DMS 273 (cell line): ENCODE measurements around the gene METTL22.

Experiments used
- DNase-seq: peaks from one replicate; lab custom pipeline; 2025; ENCODE audit not compliant: unreplicated experiment; lab: John Stamatoyannopoulos, UW

The METTL22 gene

DNA sequence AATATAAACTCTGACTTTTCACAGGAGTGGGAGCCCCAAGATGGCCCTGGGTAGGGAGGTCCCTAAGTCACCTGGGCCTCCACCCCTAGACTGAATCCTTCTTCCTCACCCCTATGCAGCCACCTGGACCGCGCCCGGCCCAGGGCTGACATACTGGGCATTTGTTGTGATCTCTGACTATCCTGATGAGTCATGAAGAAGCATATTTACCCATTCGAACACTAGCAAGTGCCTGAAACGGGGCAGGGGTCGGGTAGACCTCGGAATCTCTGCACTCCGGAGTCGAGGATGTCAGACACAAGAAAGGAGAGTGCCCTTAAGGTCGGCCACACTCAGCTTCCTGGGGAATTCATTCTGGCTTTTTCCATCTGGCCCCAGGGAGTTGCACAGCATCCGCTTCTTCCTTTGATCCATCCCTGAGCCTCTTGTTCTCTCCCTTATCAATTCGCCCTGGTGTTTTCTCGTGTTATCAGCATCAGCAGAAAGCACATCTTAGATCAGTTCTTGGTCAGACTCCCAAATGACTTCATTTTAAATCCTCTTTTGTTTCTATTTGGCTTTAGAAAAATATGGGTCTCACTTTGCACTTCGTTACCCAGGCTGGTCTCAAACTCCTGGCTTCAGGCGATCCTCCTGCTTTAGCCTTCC, 10.4 kb downstream of the METTL22 start:
- DNase-seq, result no peak

- no peak for DNase-seq
Measured at GRCh38 chr16:8632675-8633182, 11.2 kb downstream of the METTL22 start.

DNA sequence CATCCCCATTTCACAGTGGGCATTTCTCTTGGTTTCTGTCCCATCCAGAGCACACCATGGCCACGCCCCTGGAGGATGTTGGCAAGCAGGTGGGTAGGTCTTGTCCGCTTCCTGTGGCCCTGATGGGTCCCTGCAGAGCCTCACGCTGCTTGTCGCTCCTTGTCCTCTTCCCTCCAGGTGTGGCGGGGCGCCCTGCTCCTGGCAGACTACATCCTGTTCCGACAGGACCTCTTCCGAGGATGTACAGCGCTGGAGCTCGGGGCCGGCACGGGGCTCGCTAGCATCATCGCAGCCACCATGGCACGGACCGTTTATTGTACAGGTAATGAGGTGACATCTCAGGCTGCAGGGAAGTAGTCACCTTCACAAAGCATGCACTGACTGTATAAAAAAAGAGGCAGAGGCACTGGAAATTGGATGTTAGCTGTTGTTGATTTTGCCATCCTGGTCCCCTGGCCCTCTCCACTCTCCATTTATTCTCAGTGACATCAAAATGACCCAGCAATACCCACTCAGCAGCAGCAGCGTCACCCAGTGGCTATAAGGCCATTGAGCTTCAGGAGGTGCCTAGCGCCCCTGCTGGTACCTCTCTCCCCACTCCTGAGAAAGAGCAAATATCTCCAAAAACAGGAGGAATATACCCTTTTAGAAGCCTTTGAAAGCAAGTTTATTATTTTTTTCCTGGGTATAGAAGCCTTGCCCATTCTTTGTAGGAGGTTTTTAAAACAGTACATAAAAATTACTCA, 13.7 kb downstream of the METTL22 start:
- DNase-seq, result peak; percentile 10

DNA sequence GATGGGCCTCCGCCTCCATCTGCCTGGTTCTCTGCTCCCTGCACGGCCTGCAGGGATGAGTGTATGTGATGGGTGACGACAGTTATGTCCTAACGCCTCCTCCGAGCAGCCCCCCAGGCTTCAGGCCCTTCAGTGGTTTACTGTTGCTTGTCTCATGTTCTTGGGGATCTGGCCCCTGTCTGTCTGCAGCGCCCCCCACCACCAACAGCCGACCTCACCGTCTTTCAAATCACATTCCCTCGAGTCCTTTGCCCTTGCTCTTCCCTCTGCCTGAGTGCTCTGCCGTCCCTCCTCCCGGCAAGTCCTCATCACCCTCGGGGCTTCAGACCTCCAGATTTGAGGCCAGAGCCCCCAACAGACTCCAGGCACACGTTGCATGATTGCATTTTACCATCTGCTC, 18.2 kb downstream of the METTL22 start:
- DNase-seq, result no peak

DNA sequence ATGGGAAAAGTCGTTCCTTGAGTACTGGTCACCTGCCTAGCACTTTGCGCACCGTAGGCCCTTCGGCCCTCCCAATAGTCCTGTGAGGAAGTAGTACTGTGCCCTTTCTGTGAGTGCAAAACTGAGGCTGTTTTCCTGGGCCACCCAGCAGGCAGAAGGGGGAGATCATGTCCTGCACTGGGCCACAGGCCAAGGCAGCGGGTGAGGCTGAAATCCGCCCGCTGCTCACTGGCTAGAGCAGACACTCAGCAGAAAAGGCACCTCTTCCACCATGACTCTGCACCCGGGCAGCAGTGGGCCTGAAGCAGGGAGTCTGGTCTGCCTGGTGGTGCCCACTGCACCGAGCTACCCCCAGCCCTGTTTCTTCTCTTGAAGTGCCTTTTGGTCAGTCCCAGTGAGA, 20.2 kb downstream of the METTL22 start:
- DNase-seq, result no peak

- DNase-seq, result no peak
Measured at GRCh38 chr16:8642146-8642545, 20.6 kb downstream of the METTL22 start.

DNA sequence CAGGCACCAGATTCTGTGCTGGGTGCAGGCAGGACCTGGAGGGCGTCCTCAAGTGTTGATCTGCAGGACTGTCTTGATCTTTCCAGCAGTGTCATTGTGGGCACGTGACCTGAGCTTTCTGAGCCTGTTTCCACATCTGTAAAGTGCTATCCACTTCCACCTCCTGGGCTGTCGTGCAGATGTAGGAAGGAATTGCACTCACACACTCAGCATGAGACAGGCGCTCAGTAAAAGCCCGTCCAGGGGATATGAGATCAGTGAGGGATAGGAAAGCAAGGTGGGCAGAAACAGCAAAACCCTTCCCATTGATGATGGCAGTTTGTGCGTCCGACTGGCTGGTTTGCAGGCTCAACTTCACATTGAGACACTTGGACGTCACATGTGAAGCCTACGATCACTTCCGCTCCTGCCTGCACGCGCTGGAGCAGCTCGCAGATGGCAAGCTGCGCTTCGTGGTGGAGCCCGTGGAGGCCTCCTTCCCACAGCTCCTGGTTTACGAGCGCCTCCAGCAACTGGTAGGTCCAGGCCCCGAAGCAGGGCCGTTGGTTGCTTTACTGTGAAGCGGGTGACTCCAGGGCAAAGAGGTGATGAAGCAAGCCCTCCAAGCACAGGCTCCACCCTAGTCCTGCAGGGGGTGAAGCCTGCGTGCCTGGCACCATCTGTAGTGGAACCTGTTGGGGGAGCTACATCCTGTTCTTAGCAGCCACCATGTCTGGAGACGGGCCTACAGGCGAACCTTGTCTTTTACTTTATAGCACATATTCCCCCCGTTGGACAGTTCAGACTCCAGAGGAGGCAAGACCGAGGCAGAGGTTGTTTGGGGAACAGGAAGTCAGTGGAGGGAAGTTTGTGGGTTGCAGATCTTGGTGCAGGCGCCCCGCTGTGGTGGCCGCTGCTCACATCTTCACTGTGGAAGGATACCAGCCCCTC, 23.0 kb downstream of the METTL22 start:
- no peak for DNase-seq

DNA sequence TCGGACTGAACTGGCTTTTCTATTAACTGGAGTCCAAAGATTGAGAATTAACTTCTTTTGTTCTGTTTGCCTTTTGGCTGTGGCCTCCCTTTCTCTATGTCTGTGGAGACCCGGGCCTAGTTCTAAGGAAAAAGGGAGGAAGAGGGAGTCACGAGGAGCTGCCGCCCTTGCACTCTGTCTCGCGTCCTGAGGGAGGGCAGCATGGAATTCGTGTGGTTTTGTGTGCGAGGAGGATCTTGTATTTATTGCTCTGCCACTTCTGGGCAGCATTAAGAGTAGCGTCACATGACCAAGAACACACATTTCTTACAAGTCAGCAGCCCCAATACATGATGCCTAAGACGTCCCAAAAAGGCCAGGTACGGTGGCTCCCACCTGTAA, 23.6 kb downstream of the METTL22 start:
- DNase-seq, result no peak

DNA sequence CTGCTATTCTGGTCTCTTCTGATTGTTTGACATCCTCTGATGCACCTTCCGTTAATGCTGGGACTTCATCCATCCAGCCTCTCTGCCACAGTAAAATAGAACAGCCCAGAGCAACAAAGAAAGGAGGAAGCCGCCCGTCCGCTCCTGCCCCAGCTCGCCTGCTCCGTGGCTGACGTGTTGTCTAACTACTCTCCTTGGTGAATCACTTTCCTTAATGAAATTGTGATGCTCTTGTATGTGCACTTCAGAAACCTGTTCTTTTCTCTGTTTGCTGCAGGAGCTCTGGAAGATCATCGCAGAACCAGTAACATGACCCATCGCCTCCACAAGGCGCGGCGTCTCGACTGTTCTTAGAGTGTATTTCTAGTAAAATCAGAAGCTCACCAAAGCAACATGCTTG, 24.3 kb downstream of the METTL22 start:
- DNase-seq, result no peak

DNA sequence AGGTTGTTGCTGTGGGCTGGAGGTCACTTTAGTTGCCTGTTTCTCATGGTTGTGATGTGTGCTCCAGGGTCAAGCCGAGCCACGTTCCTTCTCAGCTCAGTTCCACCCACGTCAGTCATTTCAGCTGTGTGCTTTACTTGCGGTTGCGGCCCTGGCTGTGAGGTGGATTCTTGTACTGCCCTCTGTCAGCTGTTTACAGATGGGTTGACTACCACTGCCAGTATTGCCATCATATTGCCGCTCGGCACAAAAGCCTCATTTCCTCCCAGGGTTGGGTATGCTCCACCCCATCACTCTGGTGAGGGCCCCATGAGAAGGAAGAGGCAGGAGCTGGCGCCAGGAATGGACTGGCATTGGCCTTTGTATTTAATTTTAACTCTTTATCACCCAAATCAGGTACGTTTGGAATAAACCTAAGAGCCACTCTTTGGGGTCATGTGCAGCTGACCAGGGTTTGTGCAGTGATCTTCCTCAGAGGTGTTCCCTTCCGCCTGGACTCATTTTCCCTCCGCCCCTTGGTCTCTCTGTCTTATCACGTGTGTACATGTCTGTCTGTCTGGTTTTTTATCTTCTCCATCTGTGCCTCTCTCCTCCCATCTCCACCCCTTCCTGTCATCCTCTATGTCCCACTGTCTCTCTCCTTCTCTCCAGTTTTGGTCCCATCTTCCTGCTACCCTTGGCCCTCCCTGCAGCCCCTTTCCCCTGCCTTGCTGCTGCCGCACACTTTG, 25.0 kb downstream of the METTL22 start:
- DNase-seq, result no peak

- no peak for DNase-seq
Measured at GRCh38 chr16:8647721-8648318, 26.3 kb downstream of the METTL22 start.

DNA sequence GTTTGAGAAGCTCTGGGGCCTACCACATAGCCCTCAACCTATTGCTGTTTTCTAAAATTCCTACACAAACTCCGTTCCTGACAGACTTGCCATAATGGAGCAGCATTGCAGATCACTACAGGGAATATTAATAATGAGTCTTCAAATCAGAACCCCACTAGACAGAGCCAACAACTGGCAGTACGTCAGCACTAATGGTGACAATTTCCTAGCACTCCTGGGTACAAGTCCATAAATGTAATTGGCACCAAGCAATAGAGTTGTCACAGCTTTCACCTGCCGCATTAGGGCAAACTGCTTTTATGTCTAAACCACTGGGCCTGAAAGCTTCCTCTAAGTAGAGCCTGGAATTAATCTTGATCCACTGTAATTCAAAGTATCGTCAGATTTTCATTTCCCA, 27.4 kb downstream of the METTL22 start:
- no peak for DNase-seq

- no peak for DNase-seq
Measured at GRCh38 chr16:8649829-8650554, 28.5 kb downstream of the METTL22 start.

- peak; percentile 52 for DNase-seq
Measured at GRCh38 chr16:8651958-8652357, 30.5 kb downstream of the METTL22 start.

- DNase-seq, result peak; percentile 58
Measured at GRCh38 chr16:8655184-8655717, 33.8 kb downstream of the METTL22 start.

GRCh38 chr16:8656376-8656775, 34.9 kb downstream of the METTL22 start:
- DNase-seq, result no peak

DNA sequence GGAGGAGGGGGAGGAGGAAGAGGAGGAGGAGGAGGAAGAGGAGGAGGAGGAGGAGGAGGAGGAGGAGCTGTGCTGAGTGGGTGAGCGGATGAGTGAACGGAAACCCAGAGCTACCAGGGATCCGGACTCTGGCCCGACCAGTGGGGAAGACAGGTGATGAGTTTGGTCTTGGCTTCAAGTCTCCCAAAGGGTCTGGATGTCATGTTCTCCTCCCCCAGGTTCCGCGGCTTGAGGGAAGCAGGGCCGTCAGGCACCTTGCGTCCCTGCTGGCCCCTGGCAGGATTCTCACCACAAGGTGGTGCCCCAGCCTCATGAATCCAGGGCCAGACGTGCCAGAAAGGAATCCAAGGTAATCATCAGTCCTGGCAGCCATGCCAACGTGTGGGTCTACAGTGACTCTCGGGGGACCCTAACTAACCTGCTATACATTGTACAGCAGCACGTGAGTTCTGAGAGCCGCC, 39.4 kb downstream of the METTL22 start:
- DNase-seq, result peak; percentile 90

DNA sequence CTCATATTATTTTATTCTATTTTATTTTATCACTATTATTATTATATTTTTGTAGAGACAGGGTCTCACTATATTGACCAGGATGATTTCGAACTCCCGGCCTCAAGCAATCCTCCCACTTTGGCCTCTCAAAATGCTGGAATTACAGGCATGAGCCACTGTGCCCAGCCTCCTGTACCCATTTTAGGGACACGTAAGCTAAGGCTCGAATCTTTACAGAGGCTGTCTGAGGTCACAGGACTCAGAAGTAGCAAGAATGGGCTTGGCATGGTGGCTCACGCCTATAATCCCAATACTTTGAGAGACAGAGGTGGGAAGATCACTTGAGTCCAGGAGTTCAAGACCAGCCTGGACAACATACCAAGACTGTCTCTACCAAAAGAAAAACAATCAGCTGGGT, 40.2 kb downstream of the METTL22 start:
- DNase-seq, result no peak
